ENCODE results near the gene UVRAG. TPM values are rescaled to one million over a fixed set of nuclear protein-coding genes. Genes with fewer than 3 reads are reported as not detected.

Gene UVRAG
- total RNA-seq, 2 donors from 2014 or later = 18.6 to 20.7 TPM

GRCh38 chr11:75893251-75893650 lies 78.2 kb downstream of the UVRAG start:
- Mint-ChIP-seq H3K36me3 (ENCODE audit: insufficient read depth in 2 of 2) (peaks cover 0 to 1% of the 10 kb centered on the region in 2 donors), H3K9me3 (no peaks in the 10 kb centered on the region), H3K27ac (no peak overlapping the region), H3K4me3 (no peak overlapping the region), H3K4me1 (ENCODE audit: low read depth) (peaks cover 31% of the 10 kb centered on the region), H3K27me3 (ENCODE audit: low read depth) (no peaks in the 10 kb centered on the region)
- DNase-seq (no peak), ATAC-seq (replicated peaks in 1 of 2) (no peak)

- no peak overlapping the region for H3K27ac Mint-ChIP-seq
- peaks cover 31% of the 10 kb centered on the region for H3K4me1 Mint-ChIP-seq (ENCODE audit: low read depth)
- peak; percentile 8 to 12 for DNase-seq
- peaks cover 0 to 1% of the 10 kb centered on the region in 2 donors for H3K36me3 Mint-ChIP-seq (ENCODE audit: insufficient read depth in 2 of 2)
- H3K4me3 Mint-ChIP-seq = no peak overlapping the region
- H3K9me3 Mint-ChIP-seq = no peaks in the 10 kb centered on the region
- H3K27me3 Mint-ChIP-seq (ENCODE audit: low read depth) = no peaks in the 10 kb centered on the region
- ATAC-seq (replicated peaks in 1 of 2) = peak; percentile 73 to 77
These were observed 79.1 kb downstream of the UVRAG start for GRCh38 chr11:75894036-75894585.

GRCh38 chr11:75896843-75897419 lies 81.9 kb downstream of the UVRAG start:
- DNase-seq = no peak
- Mint-ChIP-seq H3K4me3 (no peak overlapping the region), H3K9me3 (no peaks in the 10 kb centered on the region), H3K27ac (no peak overlapping the region), H3K36me3 (ENCODE audit: insufficient read depth in 2 of 2) (peaks cover 0 to 1% of the 10 kb centered on the region in 2 donors), H3K27me3 (ENCODE audit: low read depth) (no peaks in the 10 kb centered on the region), H3K4me1 (ENCODE audit: low read depth) (peaks cover 31% of the 10 kb centered on the region)
- peak; percentile 27 to 35 for ATAC-seq (replicated peaks in 1 of 2)

GRCh38 chr11:75898871-75899270 lies 83.9 kb downstream of the UVRAG start:
- H3K27me3 Mint-ChIP-seq (ENCODE audit: low read depth) = no peaks in the 10 kb centered on the region
- ATAC-seq (replicated peaks in 1 of 2) (no peak), DNase-seq (no peak)
- H3K27ac Mint-ChIP-seq = no peak overlapping the region
- H3K9me3 Mint-ChIP-seq = no peaks in the 10 kb centered on the region
- H3K4me3 Mint-ChIP-seq = no peak overlapping the region
- no peaks in the 10 kb centered on the region for H3K36me3 Mint-ChIP-seq (ENCODE audit: insufficient read depth in 2 of 2)
- H3K4me1 Mint-ChIP-seq (ENCODE audit: low read depth) = peaks cover 25% of the 10 kb centered on the region

- Mint-ChIP-seq H3K4me1 (ENCODE audit: low read depth) (peaks cover 17% of the 10 kb centered on the region), H3K27ac (no peak overlapping the region), H3K9me3 (no peaks in the 10 kb centered on the region), H3K4me3 (no peak overlapping the region), H3K27me3 (ENCODE audit: low read depth) (no peaks in the 10 kb centered on the region), H3K36me3 (ENCODE audit: insufficient read depth in 2 of 2) (no peaks in the 10 kb centered on the region)
- DNase-seq (no peak), ATAC-seq (replicated peaks in 1 of 2) (no peak)
These were observed 84.8 kb downstream of the UVRAG start for GRCh38 chr11:75899806-75900205.

- peaks cover 0 to 2% of the 10 kb centered on the region in 2 donors for H3K36me3 Mint-ChIP-seq (ENCODE audit: insufficient read depth in 2 of 2)
- H3K4me3 Mint-ChIP-seq = no peak overlapping the region
- H3K27me3 Mint-ChIP-seq (ENCODE audit: low read depth) = no peaks in the 10 kb centered on the region
- ATAC-seq (replicated peaks in 1 of 2) (no peak), DNase-seq (no peak)
- no peaks in the 10 kb centered on the region for H3K9me3 Mint-ChIP-seq
- peaks cover 15% of the 10 kb centered on the region for H3K4me1 Mint-ChIP-seq (ENCODE audit: low read depth)
- no peak overlapping the region for H3K27ac Mint-ChIP-seq
These were observed 85.8 kb downstream of the UVRAG start for GRCh38 chr11:75900848-75901247.

GRCh38 chr11:75902631-75903030 lies 87.6 kb downstream of the UVRAG start:
- Mint-ChIP-seq H3K36me3 (ENCODE audit: insufficient read depth in 2 of 2) (peaks cover 0 to 2% of the 10 kb centered on the region in 2 donors), H3K4me1 (ENCODE audit: low read depth) (peaks cover 22% of the 10 kb centered on the region), H3K9me3 (no peaks in the 10 kb centered on the region), H3K4me3 (no peak overlapping the region), H3K27ac (no peak overlapping the region), H3K27me3 (ENCODE audit: low read depth) (peaks cover 6% of the 10 kb centered on the region)
- ATAC-seq (replicated peaks in 1 of 2) (no peak), DNase-seq (no peak)

- H3K4me3 Mint-ChIP-seq = no peak overlapping the region
- no peaks in the 10 kb centered on the region for H3K9me3 Mint-ChIP-seq
- peaks cover 6% of the 10 kb centered on the region for H3K27me3 Mint-ChIP-seq (ENCODE audit: low read depth)
- H3K4me1 Mint-ChIP-seq (ENCODE audit: low read depth) = peaks cover 28% of the 10 kb centered on the region
- no peak overlapping the region for H3K27ac Mint-ChIP-seq
- DNase-seq (no peak), ATAC-seq (replicated peaks in 1 of 2) (no peak)
- peaks cover 0 to 2% of the 10 kb centered on the region in 2 donors for H3K36me3 Mint-ChIP-seq (ENCODE audit: insufficient read depth in 2 of 2)
These were observed 88.3 kb downstream of the UVRAG start for GRCh38 chr11:75903276-75903675.

- peaks cover 44% of the 10 kb centered on the region for H3K4me1 Mint-ChIP-seq (ENCODE audit: low read depth)
- H3K27ac Mint-ChIP-seq = no peak overlapping the region
- no peaks in the 10 kb centered on the region for H3K9me3 Mint-ChIP-seq
- no peak for ATAC-seq (replicated peaks in 1 of 2)
- no peak for DNase-seq
- H3K36me3 Mint-ChIP-seq (ENCODE audit: insufficient read depth in 2 of 2) = peaks cover 0 to 2% of the 10 kb centered on the region in 2 donors
- no peak overlapping the region for H3K4me3 Mint-ChIP-seq
- peaks cover 6% of the 10 kb centered on the region for H3K27me3 Mint-ChIP-seq (ENCODE audit: low read depth)
These were observed 90.4 kb downstream of the UVRAG start for GRCh38 chr11:75905434-75905833.

GRCh38 chr11:75907906-75908527 lies 93.0 kb downstream of the UVRAG start:
- ATAC-seq (replicated peaks in 1 of 2) (no peak), DNase-seq (no peak)
- Mint-ChIP-seq H3K4me3 (no peak overlapping the region), H3K4me1 (ENCODE audit: low read depth) (peaks cover 36% of the 10 kb centered on the region), H3K9me3 (no peaks in the 10 kb centered on the region), H3K27ac (no peak overlapping the region), H3K27me3 (ENCODE audit: low read depth) (peaks cover 6% of the 10 kb centered on the region), H3K36me3 (ENCODE audit: insufficient read depth in 2 of 2) (peaks cover 0 to 6% of the 10 kb centered on the region in 2 donors)

GRCh38 chr11:75910426-75911145 lies 95.6 kb downstream of the UVRAG start:
- Mint-ChIP-seq H3K9me3 (no peaks in the 10 kb centered on the region), H3K4me1 (ENCODE audit: low read depth) (peaks cover 34% of the 10 kb centered on the region), H3K4me3 (no peak overlapping the region), H3K36me3 (ENCODE audit: insufficient read depth in 2 of 2) (peaks cover 0 to 4% of the 10 kb centered on the region in 2 donors), H3K27me3 (ENCODE audit: low read depth) (peaks cover 6% of the 10 kb centered on the region), H3K27ac (no peak overlapping the region)
- no peak for DNase-seq
- ATAC-seq (replicated peaks in 1 of 2) = no peak

- Mint-ChIP-seq H3K36me3 (ENCODE audit: insufficient read depth in 2 of 2) (peaks cover 0 to 4% of the 10 kb centered on the region in 2 donors), H3K4me3 (no peak overlapping the region), H3K27ac (no peak overlapping the region), H3K27me3 (ENCODE audit: low read depth) (peaks cover 6% of the 10 kb centered on the region), H3K9me3 (no peaks in the 10 kb centered on the region), H3K4me1 (ENCODE audit: low read depth) (peaks cover 33% of the 10 kb centered on the region)
- DNase-seq (no peak), ATAC-seq (replicated peaks in 1 of 2) (no peak)
These were observed 96.4 kb downstream of the UVRAG start for GRCh38 chr11:75911459-75911858.

GRCh38 chr11:75913984-75914383 lies 99.0 kb downstream of the UVRAG start:
- H3K36me3 Mint-ChIP-seq (ENCODE audit: insufficient read depth in 2 of 2) = peaks cover 0 to 7% of the 10 kb centered on the region in 2 donors
- H3K9me3 Mint-ChIP-seq = no peaks in the 10 kb centered on the region
- DNase-seq (no peak), ATAC-seq (replicated peaks in 1 of 2) (no peak)
- H3K27ac Mint-ChIP-seq = no peak overlapping the region
- H3K4me3 Mint-ChIP-seq = no peak overlapping the region
- peaks cover 9% of the 10 kb centered on the region for H3K4me1 Mint-ChIP-seq (ENCODE audit: low read depth)
- H3K27me3 Mint-ChIP-seq (ENCODE audit: low read depth) = no peaks in the 10 kb centered on the region
